ENCODE results near the gene DEAF1. TPM values are rescaled to one million over a fixed set of nuclear protein-coding genes. Genes with fewer than 3 reads are reported as not detected.

DEAF1 gene
- total and polyA plus RNA-seq, 10 of the 15 experiments (the other 5 are each of a cell fraction or from before 2014, with no cell fraction given): 0.68 to 51.3 (median 25.9) TPM

- no peak for TF ChIP-seq ATF3 (IDR thresholded peaks at IDR 0.05; ENCODE audit: borderline replicate concordance, extremely low read depth, low read depth, low read length)
- no peak for TF ChIP-seq ZNF24 (IDR thresholded peaks at IDR 0.05)
- no peak for TF ChIP-seq SREBF2 (IDR thresholded peaks at IDR 0.05; ENCODE audit: low read length)
- TF ChIP-seq NR2C1 (IDR thresholded peaks at IDR 0.05): no peak
- TF ChIP-seq E4F1 (IDR thresholded peaks at IDR 0.05; ENCODE audit: borderline replicate concordance, partially characterized antibody): no peak
- TF ChIP-seq MLLT1 (IDR thresholded peaks at IDR 0.05): no peak
- TF ChIP-seq SREBF1 (IDR thresholded peaks at IDR 0.05; ENCODE audit: low read length): no peak
- TF ChIP-seq TCF7 (IDR thresholded peaks at IDR 0.05; ENCODE audit: borderline replicate concordance): no peak
- peak; percentile 54; the same call in 1 of the 2 replicates for TF ChIP-seq TAF1 (IDR thresholded peaks at IDR 0.05; ENCODE audit: borderline replicate concordance, low read depth, low read length)
- TF ChIP-seq EZH2 (IDR thresholded peaks at IDR 0.05; ENCODE audit: borderline replicate concordance, control insufficient read depth, low read depth, low read length): no peak
- TF ChIP-seq PKNOX1 (IDR thresholded peaks at IDR 0.05): peak; percentile 51
- TF ChIP-seq POLR2AphosphoS5 (IDR thresholded peaks at IDR 0.05; ENCODE audit: low read length): peak; percentile 55; the same call in 1 of the 2 replicates
- TF ChIP-seq SRF (IDR thresholded peaks at IDR 0.05; ENCODE audit: low read depth in 2 of 2, low read length in 2 of 2): no peak
- no peak for TF ChIP-seq POLR2AphosphoS2 (IDR thresholded peaks at IDR 0.05; ENCODE audit: low read depth, low read length)
- TF ChIP-seq RFX5 (IDR thresholded peaks at IDR 0.05; ENCODE audit: low read depth, low read length): no peak
- TF ChIP-seq HDGF (IDR thresholded peaks at IDR 0.05): peak; percentile 84; the same call in 1 of the 2 replicates
- no peak for TF ChIP-seq ZNF274 (IDR thresholded peaks at IDR 0.05; ENCODE audit: insufficient read depth, insufficient read length)
- no peak for TF ChIP-seq EP300 (IDR thresholded peaks at IDR 0.05; ENCODE audit: borderline replicate concordance in 1 of 2, control insufficient read depth in 1 of 2, low read depth in 2 of 2, low read length in 2 of 2)
- TF ChIP-seq EGR1 (IDR thresholded peaks at IDR 0.05; ENCODE audit: borderline replicate concordance in 1 of 2, low read depth in 2 of 2, low read length in 2 of 2): peak in 1 of 2 experiments; percentile 71; a peak in 2 of 3 replicates
- no peak for TF ChIP-seq ATF2 (IDR thresholded peaks at IDR 0.05; ENCODE audit: low read length)
- no peak for TF ChIP-seq IRF4 (IDR thresholded peaks at IDR 0.05; ENCODE audit: low read depth, low read length)
- TF ChIP-seq EED (IDR thresholded peaks at IDR 0.05; ENCODE audit: low read depth): no peak
These were observed 671 bp upstream of the DEAF1 start, which contains the start of gene TMEM80 (continued) for GRCh38 chr11:695538-696248.

Data from GM12878 (cell line).